Stimulated activated CD4-positive, alpha-beta T cell treated with anti-CD3 and anti-CD28 coated beads, TNF-alpha, amount 100 ng/mL, for 1 hour (primary cell): ENCODE measurements around the gene UBL4A.

Source experiments
- DNase-seq, 3 donors: peaks; one replicate each; pipeline ENCODE4 v3.0.0-alpha.2; 2020; ENCODE audit warnings: low read depth in 3 of 3, low spot score in 1 of 3

Gene UBL4A

DNA sequence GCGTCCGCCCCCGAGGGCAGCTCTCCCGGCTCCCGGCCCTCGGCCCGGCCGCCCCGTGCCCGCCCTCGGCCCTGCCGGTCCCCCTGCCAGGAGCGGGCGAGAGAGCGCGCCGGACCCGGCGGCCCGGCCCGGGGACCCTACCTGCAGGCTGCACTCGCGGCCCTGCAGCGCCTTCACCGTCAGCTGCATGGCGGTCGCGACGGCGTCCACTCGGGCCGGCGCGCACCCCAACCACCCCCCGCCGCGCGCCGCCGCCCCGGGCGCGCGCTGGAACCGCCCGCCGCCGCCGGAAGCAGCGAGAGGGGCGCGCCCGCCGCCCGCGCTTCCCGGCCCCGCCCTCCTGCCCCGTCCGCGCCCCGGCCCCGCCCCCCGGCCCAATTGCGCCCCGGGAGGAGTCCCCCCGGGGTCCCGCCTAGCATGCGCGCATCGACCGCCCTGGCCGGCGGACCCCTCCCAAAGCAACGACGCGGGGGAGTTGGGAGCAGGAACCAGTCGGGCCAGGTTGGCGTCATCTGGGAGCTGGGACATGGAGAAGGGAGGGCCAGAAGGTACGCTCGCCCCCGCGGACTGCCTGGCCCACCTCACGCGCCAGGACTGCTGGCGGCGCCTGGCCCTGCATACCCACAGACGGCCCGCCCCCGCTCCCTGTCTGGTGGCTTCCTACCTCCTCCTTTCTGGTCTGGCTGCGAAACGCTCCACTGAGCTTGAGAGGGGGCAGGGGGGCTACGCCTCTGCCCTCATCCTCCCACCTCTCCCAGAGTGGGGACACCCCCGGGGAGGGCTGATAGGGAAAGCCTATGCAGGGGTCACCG lies at the start of gene UBL4A:
UBL4A (minus strand) TSS at position 220 of the 812 bp plus-strand sequence; CDS start at position 189, 31 bp downstream.
- peak in 1 of 3 donors; percentile 42 for DNase-seq

DNA sequence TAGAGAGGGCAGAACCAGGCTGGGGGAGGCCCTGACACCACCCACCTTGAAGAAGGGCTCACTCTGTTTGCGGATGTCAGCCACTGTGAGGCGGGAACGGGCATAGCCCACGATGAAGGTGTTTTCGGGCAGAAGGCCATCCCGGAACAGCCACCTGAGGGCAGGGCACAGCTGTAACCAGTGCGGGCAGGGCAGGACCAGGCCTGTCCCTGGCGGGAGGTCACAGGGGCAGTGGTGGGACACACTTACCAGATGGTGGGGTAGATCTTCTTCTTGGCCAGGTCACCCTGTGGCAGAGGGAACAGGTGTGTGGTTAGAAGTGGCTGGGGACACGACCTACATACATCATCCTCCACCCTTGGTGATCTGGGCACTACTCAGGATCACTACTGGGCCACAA lies 49.5 kb upstream of the UBL4A start:
- no peak for DNase-seq

DNA sequence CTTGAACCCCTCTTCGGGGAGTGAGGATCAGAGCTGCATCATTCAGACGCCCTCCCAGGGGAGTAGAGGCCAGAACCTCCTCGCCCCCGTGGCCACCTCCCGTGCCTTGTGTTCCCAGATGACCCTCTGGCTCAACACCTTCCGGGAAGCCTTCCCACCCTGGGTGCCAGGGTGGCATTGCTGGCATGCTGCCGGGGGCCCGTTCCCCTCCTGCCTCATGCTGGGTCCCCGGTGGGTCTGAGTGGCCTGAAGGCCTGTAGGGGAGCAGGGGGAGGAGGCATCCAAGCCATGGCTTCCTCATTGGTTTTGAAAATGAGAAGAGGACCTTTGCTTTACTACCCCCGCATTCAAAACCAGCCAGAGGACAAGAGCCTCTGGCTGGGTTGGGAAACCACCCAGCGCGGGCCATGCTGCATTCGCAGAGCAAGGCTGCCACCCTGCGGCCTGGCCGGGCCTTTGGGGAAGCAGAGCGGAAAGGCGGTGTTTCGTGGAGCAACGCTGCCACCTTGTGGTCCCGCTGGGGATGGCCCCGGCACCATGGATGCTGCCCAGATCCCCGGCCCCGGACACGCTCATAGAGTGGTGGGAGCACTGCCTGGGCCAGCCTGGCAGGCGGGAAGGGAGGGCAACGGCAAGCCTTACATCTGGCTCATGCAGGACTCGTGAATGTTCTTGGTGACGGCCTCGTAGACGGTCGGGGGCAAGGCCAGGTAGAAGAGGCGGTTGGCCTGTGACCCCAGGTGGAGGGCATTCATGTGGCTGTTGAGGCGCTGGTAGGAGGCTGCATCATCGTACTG lies 48.3 kb upstream of the UBL4A start:
- DNase-seq: peak; percentile 74 to 87 (median 80)

DNA sequence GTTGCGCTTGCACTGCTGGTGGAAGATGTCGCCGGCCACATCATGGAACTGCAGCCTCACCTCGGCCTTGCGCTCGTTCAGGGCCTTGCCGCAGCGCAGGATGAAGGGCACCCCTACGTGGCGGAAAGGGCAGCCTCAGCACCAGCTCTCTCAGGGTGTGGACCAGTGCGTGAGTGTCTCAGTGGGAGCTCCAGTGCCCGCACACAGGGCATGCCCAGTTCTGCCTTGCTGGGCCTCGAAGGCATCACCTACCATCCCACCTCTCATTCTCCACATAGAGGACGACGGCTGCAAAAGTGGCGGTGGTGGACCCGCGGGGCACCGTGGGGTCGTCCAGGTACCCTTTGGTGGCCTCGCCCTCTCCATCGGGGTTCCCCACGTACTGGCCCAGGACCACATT lies 46.3 kb upstream of the UBL4A start:
- DNase-seq: no peak

DNA sequence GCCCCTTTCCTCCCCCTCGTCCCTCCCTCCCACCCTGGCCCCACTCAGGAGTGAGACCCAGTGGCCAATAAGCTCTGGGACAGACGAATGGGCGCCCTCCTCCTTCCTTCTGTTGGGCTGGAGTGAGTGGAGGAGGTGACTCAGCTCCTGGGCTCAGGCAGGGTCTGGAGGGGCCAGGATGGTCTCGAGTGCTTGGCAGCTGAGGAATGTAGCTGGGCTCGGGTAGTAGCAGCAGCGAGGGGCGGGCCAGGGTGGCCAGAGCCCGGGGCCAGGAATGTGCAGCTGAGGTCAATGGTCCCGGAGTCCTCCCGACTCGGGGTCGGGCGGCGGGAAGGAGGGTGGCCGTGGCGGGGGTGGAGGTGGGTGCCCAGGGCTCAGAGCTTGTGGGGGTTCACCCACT lies 45.2 kb upstream of the UBL4A start:
- no peak for DNase-seq

DNA sequence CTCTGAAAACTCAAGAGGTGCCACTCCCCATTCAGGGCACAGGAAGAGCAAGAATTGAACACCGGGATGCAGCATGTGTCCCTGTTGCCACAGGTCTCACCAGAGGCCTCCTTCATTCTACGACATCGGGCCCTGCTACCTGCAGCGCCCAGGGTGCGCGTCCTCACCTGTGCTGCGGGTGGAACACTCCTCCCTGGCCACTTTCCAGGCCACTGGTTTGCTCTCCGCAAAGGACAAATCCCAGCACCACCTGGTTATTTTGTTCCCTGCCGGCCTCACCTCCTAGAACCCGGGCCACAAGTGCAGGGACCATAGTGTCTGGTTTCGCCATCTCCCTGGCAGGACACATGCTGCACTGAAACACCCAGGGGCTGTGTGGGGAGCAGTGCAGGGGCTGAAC lies 43.9 kb upstream of the UBL4A start:
- DNase-seq: no peak

DNA sequence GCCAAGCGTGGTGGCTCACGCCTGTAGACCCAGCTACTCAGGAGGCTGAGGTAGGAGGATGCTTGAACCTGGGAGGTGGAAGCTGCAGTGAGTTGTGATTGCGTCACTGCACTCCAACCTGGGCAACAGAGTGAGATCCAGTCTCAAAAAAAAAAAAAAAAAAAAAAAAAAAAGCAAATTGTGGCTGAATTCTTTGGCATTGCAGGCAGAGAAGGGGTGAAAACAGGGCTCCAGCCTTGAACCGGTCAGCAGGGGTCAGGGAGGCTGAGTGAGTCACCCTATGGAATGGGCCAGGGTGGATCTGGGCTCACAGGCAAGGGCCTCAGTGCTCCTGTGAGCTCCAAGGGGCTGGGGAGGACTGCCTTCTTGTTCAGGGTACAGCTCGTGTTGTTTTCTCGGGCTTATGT lies 42.8 kb upstream of the UBL4A start:
- no peak for DNase-seq

DNA sequence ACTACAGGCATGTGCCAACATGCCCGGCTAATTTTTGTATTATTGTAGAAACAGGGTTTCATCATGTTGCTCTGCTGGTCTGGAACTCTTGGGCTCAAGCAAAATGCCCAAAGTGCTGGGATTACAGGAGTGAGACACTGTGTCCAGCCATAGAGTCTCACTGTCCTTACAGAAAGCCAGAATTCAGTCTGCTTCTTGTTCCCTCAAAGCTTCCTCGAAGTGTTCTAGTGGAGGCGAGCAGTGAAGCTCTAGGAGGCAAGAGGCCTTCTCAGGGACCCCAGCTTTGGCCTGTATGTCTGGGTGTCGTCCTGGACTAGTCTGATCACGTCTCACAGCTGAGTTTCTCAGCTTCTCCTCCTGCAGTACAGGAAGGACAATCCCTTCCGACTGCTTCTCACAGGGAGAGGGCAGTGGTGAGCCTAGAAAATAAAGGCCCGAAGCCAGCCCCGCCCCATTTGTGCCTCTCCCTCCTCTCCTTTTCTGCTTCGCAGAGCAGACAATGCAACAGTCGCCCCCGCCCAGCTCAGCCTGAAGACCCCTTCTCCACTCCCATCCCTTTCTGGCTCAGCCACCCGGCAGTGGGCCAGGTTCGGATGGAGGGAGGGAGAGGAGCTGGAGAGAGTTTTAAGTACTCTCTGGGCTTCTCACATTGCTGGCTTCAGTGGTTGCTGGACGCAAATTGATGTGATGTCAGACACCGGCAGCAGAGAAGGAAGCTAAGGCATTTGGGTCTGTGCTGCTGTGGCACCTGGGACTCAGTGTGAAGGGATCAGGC lies 40.7 kb upstream of the UBL4A start:
- peak in 1 of 3 donors; percentile 37 for DNase-seq

DNA sequence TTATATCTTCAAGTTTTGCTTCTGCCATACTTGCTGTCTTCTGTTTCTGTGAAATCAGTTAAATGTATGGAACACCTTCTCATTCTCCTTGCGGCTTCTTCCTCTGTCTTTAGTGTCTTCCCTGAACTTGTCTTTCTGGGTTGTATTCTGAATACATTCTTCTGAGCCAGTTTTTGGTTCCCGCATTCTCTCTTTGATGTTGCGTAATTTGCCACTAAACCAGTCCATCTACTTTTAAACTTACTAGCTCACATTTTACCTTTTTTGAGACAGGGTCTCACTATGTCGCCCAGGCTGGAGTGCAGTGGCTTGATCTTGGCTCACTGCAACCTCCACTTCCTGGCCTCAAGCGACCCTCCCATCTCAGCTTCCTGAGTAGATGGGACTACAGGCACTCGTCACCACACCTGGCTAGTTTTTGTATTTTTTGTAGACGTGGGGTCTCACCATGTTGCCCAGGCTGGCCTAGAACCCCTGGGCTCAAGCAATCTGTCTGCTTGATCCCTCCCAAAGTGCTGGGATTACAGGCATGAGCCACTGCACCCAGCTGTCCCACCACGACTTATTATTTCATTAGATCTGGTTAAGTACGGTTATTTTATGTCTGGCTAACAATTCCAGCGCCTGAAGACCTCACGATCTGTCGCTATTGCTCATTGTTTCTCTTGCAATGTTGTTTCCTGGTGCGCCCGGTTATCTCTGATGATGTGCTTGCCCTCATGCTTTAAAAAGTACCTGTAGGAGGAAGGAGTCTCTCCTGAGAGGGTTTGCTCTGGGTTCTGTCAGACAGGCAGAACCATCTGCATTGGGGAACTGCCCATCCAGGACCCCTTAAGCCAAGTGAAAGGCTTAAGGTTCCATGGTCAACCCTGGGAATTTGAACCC lies 39.4 kb upstream of the UBL4A start:
- no peak for DNase-seq

DNA sequence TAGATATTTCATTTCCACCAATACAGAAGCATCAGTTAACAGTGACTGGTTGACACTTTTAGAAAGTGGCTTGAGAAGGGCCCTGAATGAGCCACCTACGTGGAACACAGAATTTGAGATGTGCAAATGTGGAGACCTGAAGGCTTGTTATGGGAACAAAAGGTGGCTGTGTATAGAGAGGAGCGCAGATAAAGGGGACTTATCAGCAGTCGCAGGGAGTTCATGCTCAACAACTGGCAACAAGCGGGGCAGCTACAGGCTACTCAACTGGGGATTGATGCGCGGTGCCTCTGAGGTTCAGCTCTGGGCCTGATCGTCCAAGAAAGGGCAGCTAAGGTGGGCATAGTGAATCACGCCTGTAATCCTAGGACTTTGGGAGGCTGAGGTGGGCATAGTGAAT lies 33.0 kb upstream of the UBL4A start:
- no peak for DNase-seq

DNA sequence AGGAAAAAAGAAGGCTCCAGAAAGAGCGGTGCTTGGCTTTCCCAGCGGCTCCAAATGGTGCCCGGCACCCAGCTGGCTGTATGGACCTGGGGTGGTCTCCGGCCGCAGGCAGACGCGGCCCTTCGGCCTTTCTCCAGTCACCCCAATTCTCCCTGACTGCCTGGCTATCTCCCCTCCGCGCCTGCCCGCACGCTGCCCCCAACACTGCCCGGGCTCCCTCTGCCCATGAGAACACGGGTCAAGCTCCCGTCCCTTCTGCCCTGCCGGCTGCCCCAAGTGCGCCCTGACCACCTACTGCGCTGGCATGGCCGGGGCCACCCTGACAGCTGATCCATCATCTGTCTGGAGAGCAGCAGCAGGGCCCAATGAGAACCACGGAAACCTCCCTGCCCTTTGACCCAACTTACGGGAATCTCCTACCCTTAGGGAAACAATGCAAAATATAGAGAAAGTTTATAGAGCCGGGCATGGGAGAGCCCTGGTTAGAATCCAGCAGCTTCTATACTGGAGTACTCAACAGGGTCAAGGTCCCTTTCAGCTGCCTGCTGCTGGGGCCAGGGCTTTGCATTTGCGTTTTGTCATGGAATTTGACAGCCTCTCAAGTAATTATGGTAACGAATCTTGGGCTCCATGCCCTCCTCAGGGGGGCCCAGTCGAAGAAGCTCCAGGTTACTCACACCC lies 30.8 kb upstream of the UBL4A start:
- DNase-seq: no peak

DNA sequence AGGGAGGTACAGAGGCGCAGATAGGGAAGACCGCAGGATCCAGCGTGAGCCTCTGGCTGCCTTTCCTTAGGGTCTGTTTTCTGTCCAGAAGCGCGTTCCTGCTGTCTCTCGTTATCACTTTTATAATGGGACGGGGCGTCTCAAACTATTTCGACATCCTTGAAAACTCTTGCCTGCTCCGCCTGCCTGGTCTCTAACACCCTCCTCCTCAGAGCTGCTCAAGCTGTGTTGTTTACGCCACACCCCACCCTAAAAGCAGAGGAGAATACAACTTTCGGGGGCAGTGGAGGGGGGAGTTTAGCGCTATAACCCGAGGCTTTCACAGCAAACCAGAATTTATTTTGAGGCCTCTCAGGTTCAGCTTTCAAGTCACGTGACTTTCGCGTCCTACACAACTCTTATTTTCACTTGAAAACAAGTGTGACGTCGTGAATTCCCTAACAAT lies 30.3 kb upstream of the UBL4A start:
- DNase-seq: no peak

DNA sequence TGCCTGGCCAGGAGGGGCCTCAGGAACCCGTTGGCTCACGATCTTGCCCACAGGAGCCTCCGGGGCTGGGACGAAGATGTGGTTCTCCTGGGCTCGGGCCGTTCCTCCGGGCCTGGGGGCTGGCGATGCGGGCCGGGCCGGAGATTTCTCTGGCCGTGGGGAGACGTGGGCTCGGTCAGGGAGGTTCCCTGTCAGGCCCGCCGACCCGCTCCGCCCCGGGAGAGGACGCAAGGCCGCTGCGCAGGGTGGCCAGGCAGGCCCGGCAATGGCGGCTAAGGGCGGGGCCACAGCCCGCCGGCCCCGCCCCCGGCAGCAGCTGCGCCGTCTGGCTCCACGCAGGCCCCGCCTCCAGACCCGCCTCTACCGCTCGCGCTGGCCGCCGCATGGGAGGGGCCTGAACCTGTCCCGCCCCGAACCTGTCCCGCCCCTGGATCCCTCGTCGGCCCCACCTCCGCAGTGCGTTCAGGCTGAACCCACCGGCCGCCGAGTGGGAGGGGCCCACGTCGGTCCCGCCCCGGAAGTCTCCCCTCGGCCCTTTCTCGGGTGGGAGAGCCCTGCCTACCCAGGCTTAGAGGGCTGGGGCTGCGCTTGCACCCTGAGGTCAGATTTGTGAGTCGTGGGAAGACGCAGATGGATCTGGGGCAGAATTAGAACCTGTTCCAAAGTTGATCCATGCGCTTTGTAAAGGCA lies 29.7 kb upstream of the UBL4A start, which contains the start of gene FAM3A:
FAM3A (minus strand) TSS at position 267 of the 690 bp plus-strand sequence. CDS start 460 bp downstream, outside the sequence.
- DNase-seq: peak; percentile 80 to 87 (median 84)

DNA sequence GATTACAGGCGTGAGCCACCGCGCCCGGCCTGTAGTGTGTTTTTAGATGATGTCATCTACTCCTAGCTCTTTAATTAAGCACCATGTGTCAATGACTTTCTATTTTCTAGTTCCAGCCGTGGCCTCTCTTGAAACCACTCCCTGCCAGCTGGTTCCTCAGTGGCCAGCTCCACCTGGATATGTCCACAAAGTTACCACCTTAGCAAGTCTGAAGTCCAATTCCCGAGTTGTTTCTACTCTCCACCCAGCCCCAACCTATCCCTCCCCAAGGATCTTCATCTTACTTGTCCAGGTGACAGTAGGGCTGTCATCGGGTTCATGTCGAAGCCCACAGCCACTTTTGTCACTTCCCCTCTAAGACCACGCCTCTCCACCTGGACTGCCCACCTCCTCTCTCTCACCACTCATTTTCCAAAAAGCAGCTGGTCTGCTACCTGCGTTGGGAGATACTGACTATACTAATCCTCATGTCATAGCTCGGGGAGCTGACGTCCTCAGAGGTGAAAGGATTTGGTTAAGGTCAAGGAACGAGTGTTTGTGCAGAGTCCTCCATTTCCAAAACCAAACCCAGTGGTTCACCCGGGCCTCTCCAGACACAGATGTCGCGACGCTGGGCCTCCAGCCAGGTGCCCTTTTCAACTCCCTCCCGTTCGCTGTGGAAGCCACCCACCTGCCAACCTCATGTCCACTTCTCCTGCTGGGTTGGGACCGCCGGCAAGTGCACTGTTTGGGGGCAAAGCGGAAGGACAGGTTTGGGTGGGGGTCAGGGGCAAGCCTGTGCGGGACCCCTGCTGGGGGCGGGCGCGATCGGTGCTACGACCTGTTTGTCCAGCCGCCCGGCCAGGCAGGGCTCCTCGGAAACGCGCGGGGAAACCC lies 28.9 kb upstream of the UBL4A start:
- DNase-seq: no peak

DNA sequence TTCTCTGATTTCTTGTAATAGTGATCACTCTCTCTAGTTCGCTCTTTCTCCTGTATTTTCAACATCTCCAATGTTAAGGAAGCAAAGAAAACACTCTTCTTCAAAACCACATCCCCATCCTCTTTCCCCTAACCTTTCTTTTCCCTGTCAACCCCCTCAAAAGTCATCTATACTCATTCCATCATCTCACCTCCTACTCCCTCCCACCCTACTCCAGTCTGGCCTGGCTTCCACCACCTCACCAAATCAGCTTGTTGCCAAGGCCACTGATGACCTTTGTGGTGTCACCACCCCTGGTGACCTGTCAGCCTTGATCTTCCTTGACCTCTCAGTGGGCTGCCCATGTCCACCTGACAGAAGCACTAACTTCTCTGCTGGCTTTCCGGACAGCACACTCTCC lies 27.3 kb upstream of the UBL4A start:
- no peak for DNase-seq

DNA sequence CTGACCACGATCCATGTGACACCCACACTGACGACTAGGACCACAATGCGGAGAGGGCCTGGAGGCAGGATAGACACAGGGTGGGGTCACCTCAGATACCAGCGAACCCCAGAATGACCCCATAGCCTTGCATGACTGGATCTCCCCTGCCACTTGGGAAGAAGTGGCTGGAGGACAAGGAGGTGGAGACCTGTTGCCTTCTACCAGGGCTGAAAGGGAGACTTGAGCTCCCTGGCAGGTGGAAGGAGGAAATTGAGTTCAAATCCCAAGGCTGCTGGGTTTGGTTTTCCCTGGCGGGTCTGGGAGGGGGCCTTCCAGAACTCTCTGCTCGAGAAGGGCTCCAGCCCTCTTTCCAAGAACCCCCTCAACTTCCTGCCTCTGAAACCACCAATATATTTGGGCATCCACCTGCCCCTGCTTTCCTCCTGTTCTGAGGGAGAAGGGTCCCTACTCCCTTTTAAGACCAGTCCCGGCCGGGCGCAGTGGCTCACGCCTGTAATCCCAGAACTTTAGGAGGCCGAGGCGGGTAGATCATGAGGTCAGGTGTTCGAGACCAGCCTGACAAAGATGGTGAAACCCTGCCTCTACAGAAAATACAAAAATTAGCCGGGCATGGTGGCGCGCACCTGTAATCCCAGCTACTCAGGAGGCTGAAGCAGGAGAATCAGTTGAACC lies 26.6 kb upstream of the UBL4A start:
- DNase-seq: no peak

DNA sequence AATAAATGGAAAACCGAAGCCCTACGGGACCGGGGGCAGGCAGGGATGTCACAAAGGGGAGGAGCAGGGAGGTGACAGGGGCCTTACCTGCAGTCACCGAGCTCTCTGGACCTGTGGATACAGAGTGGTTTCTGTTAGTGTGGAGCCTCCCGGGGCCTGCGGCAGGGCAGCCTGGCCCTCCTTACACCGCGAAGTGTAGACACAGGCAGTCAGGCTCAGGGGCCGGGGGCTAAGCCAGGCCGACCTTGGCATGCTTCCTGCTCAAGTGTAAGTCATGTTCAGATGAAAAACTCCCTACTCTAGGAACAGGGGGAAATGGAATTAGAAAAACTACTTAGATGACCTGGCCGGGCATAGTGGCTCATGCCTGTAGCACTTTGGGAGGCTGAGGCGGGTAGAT lies 25.3 kb upstream of the UBL4A start:
- no peak for DNase-seq

DNA sequence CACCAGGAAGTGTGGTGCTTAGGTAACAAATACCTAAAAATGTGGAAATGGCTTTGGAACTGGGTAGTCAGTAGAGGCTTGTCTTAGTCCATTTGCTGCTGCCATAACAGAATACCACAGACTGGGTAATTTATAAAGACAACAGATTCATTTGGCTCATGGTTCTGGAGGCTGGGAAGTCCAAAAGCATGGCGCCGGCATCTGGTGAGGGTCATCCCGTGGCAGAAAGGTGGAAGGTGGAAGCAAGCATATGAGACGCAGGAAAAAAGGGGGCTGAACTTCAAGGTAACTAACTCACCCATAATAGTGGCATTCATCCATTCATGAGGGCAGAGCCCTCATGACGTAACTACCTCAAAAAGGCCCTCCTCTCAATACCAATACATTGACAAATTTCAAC lies 23.0 kb upstream of the UBL4A start:
- no peak for DNase-seq
